Thyroid gland (tissue), 4 donors: ENCODE results near the gene WNK2.

ENCODE experiments used
- POLR2A ChIP-seq, 2 donors: fragments of 450-650 bp; IDR thresholded peaks; one replicate each; pipeline ENCODE4 v1.6.1; 2017; ENCODE audit warnings: antibody characterized with exemption in 2 of 2, mild to moderate bottlenecking in 2 of 2, moderate library complexity in 1 of 2
- TF ChIP-seq, protein P1 (sequence below), 6 experiments: fragments of 200-600 bp in 3 of 6; fragments of 450-650 bp in 3 of 6; sonication (generic) in 3 of 6; IDR thresholded peaks; one replicate each; pipeline ENCODE4 v1.5.1; 2016 to 2019; ENCODE audit warnings: antibody characterized with exemption in 6 of 6, mild to moderate bottlenecking in 2 of 6, inconsistent platforms in 1 of 6, moderate library complexity in 1 of 6

DNA sequence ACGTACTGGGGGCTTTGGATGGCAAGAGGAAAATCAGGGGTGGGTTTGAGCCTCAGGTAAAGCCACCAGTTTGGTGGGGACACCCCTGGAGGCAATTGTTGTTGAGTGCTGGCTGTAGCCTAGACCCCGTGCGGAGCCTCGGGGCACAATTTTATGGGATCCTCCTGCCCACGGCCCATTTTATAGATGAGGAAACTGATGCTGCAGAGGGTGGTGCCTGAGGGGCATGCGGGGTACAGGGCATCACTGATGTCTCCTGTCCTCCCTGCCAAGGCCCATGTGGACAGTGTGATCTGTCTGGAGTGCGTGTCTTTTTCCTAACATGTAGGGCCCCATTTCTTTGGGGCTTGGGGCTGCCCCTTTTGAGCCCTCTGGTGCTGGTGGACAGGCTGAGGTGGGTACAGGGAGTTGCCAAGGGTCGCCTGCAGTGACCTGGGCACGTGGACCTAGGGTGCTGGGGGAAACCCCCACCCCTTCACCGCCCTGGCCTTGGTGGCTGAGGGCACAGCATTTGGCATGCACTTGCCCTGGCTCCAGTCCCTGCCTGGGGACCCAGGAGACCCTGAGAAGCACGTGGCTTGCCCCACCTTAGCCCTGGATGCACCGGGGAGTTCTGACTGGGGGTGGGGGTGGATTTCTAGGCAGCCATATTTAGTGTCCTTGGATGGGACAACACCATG, 22.1 kb downstream of the WNK2 start:
- TF ChIP-seq, protein P1, sequence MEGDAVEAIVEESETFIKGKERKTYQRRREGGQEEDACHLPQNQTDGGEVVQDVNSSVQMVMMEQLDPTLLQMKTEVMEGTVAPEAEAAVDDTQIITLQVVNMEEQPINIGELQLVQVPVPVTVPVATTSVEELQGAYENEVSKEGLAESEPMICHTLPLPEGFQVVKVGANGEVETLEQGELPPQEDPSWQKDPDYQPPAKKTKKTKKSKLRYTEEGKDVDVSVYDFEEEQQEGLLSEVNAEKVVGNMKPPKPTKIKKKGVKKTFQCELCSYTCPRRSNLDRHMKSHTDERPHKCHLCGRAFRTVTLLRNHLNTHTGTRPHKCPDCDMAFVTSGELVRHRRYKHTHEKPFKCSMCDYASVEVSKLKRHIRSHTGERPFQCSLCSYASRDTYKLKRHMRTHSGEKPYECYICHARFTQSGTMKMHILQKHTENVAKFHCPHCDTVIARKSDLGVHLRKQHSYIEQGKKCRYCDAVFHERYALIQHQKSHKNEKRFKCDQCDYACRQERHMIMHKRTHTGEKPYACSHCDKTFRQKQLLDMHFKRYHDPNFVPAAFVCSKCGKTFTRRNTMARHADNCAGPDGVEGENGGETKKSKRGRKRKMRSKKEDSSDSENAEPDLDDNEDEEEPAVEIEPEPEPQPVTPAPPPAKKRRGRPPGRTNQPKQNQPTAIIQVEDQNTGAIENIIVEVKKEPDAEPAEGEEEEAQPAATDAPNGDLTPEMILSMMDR (IDR thresholded peaks at IDR 0.05) = no peak
- no peak for TF ChIP-seq POLR2A (IDR thresholded peaks at IDR 0.05)
